ENCODE data around the gene AIFM2. TPM values are rescaled to one million over a fixed set of nuclear protein-coding genes. Genes with fewer than 3 reads are reported as not detected.

AIFM2 gene
- total RNA-seq, 1 donor from 2014 or later = 3.7 TPM

- H3K4me3 ChIP-seq (ENCODE audit: low read depth, low read length) = no peak overlapping the region
- no peak for TF ChIP-seq CTCF (conservative IDR thresholded peaks at IDR 0.05; ENCODE audit: low read depth, low read length)
- DNase-seq (ENCODE audit: low read depth) = no peak
These were observed 14.4 kb downstream of the AIFM2 start for GRCh38 chr10:70118196-70118595.

GRCh38 chr10:70117646-70118045 lies 15.0 kb downstream of the AIFM2 start:
- no peak for TF ChIP-seq CTCF (conservative IDR thresholded peaks at IDR 0.05; ENCODE audit: low read depth, low read length)
- H3K4me3 ChIP-seq (ENCODE audit: low read depth, low read length) = no peak overlapping the region
- no peak for DNase-seq (ENCODE audit: low read depth)

- no peak for DNase-seq (ENCODE audit: low read depth)
- no peak overlapping the region for H3K4me3 ChIP-seq (ENCODE audit: low read depth, low read length)
- peak; percentile 88 for TF ChIP-seq CTCF (conservative IDR thresholded peaks at IDR 0.05; ENCODE audit: low read depth, low read length)
These were observed 16.5 kb downstream of the AIFM2 start for GRCh38 chr10:70115948-70116682.

- no peak overlapping the region for H3K4me3 ChIP-seq (ENCODE audit: low read depth, low read length)
- DNase-seq (ENCODE audit: low read depth) = no peak
- TF ChIP-seq CTCF (conservative IDR thresholded peaks at IDR 0.05; ENCODE audit: low read depth, low read length) = peak; percentile 21
These were observed 17.7 kb downstream of the AIFM2 start for GRCh38 chr10:70114902-70115301.

GRCh38 chr10:70112071-70112470 lies 20.6 kb downstream of the AIFM2 start:
- no peak overlapping the region for H3K4me3 ChIP-seq (ENCODE audit: low read depth, low read length)
- DNase-seq (ENCODE audit: low read depth) = no peak
- TF ChIP-seq CTCF (conservative IDR thresholded peaks at IDR 0.05; ENCODE audit: low read depth, low read length) = no peak

GRCh38 chr10:70111496-70111895 lies 21.1 kb downstream of the AIFM2 start:
- no peak overlapping the region for H3K4me3 ChIP-seq (ENCODE audit: low read depth, low read length)
- DNase-seq (ENCODE audit: low read depth) = no peak
- TF ChIP-seq CTCF (conservative IDR thresholded peaks at IDR 0.05; ENCODE audit: low read depth, low read length) = no peak

Data from epithelial cell of proximal tubule (primary cell).